Measurements from ENCODE around the gene SSH3.

Gene SSH3

DNA sequence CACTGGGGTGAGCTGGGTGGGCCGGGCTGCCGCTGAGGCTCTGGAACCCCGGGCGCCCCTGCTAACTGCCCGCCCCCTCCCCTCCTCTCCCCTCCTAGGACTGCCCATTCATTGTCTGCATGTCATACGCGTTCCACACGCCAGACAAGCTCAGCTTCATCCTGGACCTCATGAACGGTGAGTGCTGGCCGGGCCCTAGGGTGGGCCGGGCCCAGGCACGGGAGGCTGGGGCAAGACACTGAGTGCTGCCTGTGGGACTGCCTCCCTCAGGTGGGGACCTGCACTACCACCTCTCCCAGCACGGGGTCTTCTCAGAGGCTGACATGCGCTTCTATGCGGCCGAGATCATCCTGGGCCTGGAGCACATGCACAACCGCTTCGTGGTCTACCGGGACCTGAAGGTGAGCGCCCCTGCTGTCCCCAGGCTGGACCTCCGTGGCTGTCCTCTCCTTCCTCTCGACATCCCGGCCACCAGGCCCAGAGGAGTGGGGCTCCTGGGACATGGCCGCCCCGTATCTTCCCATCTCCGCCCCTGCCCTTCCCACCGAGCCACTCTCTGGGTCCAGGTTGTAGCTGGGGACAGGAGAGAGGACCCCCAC, 21.7 kb upstream of the SSH3 start:
- DNase-seq: no peak

DNA sequence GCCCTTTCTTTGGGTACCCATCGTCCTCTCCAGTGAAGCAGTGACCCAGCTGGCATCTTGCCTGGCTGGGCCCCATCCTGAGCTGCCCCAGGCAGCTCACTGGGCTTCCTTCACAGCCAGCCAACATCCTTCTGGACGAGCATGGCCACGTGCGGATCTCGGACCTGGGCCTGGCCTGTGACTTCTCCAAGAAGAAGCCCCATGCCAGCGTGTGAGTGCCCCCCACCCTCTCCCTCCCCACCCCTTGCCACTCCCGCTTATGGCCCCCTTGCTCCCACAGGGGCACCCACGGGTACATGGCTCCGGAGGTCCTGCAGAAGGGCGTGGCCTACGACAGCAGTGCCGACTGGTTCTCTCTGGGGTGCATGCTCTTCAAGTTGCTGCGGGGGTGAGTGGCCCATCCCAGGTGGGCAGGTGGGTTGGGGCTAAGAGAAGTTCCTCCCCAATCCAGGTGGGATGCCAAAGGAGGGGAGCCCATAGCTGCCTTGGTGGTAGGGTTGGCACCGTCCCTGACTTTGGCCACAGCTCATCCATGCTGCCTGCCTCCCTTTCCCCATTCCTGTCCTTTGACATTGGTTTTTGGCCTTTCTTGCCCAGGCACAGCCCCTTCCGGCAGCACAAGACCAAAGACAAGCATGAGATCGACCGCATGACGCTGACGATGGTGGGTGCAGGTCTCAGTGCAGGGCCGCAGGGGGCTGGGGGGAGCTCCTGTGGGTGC, 21.0 kb upstream of the SSH3 start:
- no peak for DNase-seq

DNA sequence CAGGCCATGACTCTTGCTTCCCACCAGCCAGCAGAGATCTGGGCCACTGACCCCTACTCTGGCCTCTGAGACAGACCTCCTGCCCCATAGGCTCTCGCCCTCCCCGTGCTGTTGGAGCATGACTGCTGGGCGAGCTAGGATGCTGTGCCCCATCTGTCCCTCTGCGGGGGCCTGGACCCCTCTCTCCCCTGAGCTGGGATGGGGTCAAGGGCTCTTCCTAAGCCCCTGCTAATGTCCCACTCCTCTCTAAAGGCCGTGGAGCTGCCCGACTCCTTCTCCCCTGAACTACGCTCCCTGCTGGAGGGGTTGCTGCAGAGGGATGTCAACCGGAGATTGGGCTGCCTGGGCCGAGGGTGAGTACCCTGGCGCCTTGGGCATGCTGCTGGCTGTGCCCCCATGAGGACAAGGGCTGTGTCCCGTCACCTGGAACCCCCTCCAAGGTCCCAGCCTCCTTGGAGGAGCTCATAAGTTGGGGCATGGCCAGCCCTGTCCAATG, 20.4 kb upstream of the SSH3 start:
- DNase-seq: no peak

DNA sequence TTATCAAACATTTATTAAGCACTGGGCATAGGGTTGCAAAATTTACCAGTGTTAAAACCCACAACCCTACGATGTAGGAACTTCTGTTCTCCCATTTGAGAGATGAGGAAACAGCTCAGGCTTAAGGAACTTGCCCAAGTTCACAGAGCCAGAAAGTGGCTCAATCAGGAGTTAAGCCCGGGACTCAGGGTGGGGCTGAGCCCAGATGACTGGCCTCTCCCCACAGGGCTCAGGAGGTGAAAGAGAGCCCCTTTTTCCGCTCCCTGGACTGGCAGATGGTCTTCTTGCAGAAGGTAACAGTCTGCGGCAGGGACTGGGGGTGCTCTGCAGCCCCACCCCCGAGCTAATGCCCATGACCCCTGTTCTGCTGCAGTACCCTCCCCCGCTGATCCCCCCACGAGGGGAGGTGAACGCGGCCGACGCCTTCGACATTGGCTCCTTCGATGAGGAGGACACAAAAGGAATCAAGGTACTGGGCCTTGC, 19.8 kb upstream of the SSH3 start:
- DNase-seq: no peak

DNA sequence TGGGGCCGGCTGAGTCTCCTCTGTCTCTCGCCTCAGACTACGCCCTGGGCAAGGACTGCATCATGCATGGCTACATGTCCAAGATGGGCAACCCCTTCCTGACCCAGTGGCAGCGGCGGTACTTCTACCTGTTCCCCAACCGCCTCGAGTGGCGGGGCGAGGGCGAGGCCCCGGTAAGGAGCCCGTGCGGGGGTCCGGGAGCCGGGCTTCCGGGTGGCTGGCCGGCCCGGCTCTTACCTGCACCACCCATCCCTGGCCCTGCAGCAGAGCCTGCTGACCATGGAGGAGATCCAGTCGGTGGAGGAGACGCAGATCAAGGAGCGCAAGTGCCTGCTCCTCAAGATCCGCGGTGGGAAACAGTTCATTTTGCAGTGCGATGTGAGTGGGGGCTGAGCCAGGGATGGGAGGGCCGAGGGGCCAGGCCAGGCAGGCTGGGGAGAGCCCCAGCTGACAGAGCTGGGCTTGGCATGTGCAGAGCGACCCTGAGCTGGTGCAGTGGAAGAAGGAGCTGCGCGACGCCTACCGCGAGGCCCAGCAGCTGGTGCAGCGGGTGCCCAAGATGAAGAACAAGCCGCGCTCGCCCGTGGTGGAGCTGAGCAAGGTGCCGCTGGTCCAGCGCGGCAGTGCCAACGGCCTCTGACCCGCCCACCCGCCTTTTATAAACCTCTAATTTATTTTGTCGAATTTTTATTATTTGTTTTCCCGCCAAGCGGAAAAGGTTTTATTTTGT, 18.4 kb upstream of the SSH3 start:
- no peak for DNase-seq

DNA sequence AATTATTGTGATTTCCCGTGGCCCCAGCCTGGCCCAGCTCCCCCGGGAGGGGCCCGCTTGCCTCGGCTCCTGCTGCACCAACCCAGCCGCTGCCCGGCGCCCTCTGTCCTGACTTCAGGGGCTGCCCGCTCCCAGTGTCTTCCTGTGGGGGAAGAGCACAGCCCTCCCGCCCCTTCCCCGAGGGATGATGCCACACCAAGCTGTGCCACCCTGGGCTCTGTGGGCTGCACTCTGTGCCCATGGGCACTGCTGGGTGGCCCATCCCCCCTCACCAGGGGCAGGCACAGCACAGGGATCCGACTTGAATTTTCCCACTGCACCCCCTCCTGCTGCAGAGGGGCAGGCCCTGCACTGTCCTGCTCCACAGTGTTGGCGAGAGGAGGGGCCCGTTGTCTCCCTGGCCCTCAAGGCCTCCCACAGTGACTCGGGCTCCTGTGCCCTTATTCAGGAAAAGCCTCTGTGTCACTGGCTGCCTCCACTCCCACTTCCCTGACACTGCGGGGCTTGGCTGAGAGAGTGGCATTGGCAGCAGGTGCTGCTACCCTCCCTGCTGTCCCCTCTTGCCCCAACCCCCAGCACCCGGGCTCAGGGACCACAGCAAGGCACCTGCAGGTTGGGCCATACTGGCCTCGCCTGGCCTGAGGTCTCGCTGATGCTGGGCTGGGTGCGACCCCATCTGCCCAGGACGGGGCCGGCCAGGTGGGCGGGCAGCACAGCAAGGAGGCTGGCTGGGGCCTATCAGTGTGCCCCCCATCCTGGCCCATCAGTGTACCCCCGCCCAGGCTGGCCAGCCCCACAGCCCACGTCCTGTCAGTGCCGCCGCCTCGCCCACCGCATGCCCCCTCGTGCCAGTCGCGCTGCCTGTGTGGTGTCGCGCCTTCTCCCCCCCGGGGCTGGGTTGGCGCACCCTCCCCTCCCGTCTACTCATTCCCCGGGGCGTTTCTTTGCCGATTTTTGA, 17.5 kb upstream of the SSH3 start:
- no peak for DNase-seq

DNA sequence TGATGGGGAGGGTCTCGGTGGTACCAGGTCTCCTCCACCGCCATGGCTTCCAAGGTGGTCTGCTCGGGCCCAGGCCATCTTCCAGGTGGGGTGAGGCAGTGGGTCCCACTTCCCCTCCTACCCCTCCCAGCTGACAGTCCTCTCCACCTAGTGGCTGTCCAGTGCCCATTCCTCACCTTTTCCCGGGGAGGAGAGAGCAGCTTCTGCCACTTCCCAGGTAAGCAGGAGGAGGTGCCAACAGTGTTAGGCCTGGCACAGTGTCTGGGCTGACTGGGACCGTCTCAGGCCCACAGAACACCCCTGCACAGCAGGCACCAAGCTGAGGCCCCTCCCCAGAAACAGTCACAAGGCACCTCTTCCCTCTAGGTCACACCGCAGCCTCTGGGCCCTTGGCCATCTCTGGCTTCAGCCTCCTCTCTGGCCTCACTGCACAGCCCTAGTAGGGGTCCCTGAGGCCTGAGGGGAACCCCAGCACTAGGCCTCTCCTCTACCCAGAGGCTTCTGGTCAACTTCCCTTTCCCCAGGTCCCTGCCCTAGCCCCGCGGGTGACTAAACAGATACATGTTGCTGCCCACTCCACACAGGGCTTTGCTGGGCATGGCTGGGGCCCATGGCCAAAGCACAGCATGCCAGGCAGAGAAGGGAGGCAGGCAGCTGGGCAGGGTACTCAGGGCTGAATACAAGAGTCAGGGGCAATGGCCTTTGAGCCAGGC, 16.6 kb upstream of the SSH3 start:
- no peak for DNase-seq

DNA sequence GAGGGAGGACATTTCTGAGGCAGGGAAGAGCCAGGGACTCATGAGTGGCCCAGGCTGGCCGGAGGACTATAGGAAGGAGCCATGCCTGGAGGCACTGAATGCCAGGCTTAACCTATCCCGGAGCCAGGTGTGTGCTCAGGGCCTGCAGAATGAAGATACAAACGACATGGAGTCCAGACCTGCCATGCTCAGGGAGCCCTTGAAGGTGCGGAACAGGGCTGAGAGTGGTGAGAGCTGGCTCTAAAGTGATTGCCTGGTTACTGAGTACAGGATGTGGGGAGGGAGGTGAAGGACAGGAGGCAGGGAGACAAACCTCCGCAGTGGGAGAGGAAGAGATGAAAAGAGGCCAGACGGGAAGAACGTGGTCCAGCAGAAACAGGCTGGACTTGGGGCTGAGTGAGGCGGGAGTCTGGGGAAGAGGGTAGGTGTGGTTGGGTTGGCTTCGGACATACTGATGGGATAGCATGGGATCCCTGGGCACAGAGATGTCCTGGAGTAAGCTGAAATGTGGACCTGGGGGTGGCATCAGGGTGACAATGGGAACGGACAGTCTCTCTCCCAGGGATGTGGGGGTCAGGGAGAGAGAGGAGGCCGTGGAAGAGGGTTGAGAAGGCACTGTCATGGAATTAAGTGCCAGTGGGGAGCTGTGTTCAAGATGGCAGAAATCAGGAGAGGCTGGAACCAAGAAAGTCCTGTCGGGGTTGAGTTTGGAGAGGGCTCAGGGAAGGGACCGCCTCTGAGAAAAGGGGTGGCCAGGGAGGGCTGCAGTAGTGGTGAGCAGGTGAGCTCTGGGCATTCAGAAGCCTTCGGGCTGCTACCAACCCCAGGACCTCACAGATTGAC, 15.8 kb upstream of the SSH3 start:
- DNase-seq: no peak

DNA sequence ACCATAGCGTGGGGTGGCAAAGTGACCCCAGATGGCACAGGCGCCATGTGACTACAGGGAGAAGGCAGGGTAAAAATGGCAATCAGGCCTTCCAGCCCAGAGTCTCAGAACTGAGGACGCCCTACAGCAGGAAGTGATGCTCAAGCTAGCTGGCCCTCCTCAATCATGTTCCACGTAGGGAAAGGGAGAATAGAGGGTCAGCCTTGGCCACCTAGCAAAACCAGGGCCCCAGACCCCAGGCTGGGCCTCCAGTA, 15.2 kb upstream of the SSH3 start:
- DNase-seq: no peak

DNA sequence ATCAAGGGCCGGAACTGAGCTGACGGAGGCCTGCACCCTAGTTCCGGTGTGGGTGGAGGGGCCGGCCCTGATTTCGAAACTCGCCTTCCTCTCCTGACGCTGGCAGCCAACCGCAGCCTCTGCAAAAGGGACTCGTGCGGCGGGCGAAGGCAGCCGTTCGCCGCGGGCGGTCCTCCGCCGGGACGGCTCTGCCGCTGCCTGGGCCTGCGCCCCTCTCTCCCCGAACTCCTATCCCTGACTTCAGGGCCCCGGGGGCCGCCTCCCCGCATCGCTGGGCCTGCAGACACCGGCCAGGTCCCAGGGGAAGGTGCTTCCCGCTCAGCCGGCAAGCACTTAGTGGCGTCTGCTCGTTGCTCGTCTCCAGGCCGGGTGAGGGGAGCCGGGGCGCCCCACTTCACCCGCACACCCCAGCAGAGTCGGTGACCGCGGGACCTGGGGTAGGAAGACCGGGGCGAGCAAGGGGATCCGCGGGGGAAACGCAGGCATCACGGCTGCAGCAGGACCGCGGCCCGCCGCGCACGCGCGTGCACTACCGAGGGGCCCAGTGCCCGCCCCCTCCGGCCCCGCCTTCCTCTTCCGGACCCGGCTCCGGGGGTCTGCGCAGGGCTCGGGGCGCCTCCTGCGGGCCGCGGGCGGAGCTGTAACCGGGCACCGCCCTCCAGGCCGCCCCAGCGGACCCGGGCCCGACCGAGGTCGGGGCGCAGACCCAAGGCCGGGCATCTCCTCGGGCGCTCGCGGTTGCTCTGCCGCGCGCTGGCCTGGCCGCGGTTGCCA, 14.7 kb upstream of the SSH3 start:
- peak; percentile 62 to 81 for DNase-seq

DNA sequence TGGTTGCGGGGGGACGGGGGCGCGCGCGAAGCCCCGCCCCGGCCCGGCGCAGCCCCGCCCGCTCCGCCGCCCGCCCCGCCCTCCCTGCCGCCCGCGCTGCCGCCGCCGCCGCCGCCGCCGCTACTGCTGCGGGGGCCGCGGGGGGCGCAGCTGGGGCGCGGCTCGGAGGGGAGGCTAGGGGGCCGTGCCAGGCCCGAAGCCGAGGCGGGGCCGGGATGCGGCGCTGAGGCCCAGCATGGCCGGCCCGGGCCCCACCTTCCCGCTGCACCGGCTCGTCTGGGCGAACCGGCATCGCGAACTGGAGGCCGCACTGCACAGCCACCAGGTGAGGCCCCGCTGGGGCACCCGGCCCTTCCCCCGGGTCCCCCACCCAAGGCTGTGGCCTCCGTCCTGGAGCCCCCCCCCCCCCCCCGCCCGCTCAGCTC, 14.1 kb upstream of the SSH3 start, which contains the start of gene ANKRD13D:
Gene ANKRD13D (plus strand): TSS at position 78 of the 425 bp plus-strand sequence. CDS start 158 bp downstream, at position 236.
- DNase-seq: no peak

DNA sequence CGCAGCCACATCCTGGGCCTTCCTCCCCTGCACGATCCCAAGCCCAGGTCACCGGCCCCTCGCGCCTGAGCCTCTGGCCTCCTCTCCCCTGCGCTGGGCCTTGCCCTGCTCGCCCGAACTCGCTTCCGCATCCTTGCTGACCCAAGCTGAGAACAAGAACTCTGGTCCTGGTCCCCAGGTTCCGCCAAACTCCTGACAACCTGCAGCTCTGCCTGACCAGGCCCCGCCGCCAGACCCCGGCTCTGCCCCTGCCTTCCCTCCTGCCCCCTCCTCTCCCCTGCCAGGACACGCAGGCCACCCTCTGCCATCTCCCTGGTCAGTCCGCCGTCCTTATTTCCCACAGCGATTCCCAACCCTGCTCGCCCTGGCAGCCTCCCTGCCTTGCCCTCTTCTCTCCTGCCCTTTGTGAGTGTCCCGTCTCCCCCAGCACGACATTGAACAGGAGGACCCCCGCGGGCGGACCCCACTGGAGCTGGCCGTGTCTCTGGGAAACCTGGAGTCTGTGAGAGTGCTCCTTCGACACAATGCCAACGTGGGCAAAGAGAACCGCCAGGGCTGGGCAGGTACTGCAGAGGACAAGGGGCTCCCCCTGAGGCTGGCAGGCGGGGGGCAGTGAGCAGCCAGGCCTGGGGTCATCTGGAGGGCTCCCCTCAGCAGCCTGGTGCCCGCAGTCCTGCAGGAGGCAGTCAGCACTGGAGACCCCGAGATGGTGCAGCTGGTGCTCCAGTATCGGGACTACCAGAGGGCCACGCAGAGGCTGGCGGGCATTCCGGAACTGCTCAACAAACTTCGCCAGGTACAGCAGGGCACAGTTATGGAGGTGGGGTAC, 13.5 kb upstream of the SSH3 start:
- DNase-seq: no peak

DNA sequence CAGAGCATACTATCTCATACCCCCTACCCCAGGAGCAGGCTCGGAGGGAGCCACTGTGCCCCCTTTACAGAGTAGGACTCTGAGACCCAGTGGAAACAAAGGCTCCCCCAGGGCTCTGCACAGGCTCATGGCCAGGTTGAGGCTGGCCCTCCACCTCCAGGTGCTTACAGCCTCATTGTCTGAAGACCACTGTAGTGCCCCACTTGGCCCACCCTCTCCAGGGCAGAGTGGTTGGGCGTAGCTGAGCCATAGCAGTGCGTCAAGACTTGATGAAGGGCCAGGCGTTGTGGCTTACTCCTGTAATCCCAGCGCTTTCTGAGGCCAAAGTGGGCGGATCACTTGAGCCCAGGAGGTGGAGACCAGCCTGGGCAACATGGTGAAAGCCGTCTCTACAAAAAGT, 12.5 kb upstream of the SSH3 start:
- DNase-seq: no peak

DNA sequence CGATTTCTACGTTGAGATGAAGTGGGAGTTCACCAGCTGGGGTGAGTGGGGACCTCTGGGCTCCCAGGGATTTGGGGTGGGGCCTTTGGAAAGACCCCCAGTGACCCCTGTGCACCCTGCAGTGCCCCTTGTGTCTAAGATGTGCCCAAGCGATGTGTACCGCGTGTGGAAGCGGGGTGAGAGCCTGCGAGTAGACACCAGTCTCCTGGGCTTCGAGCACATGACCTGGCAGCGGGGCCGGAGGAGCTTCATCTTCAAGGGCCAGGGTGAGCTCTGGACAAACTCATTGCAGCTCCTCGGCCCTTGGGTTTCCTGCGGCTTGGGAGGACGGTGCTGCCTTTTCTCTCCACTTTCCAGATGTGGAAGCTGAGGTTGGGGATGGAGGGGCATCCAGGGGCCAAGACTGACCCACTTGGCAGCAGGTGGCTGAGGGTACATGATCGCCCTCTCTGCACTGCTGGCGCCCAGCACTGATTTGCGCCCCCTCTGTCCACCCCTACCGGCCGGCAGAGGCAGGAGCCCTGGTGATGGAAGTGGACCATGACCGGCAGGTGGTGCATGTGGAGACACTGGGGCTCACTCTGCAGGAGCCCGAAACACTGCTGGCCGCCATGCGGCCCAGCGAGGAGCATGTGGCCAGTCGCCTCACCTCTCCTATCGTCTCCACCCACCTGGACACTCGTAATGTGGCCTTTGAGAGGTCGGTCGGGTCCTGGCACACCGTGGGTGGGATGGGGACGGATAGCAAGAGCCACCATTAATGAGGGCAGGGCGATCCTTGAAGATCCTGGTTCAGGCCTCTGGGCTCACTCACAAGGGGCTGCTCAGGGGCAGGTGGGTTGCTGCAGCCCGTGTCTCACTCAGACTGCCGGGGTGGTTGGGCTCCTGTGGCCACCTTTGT, 11.6 kb upstream of the SSH3 start:
- DNase-seq: no peak

DNA sequence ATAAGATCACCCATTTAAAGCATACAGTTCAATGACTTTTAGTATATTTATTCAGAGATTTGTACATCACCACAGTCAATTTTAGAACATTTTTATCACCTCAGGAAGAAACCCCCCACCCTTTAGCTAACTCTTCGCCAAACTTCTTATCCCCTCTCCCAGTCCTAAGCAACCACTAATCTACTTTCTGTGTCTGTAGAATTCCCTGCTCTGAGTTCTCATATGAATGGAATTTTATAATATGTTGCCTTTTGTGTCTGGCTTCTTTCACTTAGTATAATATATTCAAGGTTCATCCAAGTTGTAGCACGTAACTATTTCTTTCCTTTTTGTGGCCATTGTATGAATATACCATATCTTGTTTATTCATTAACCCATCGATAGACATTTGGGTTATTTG, 10.7 kb upstream of the SSH3 start:
- no peak for DNase-seq

DNA sequence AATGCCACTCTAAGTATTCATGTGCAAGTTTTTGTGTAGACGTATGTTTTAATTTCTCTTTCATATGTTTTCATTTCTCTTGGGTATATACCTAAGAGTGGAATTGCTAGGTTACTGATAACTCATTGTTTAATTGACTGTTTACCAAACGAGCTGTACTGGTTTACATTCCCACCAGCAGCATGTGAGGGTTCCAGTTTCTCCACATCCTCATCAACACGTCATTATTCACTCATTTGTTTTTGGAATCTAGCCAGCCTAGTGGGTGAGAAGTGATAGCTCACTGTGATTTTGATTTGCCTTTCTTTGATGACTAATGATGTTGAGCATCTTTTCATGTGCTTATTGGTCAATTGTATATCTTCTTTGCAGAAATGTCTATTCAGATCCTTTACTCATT, 10.2 kb upstream of the SSH3 start:
- DNase-seq: no peak

DNA sequence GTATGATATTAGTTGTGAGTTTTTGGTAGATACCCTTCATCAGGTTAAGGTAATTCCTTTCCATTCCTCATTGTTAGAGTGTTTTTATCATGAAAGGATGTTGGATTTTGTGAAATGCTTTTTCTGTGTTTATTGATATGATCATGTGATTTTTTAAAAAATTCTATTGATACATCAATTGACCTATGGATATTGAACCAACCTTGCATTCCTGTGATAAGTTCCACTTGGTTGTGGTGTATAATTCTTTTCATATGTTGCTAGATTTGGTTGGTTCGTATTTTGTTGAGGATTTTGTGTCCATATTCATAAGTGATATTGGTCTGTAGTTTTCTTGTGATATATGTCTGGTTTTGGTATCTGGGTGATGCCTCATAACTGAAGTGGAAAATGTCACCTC, 7.5 kb upstream of the SSH3 start:
- no peak for DNase-seq

DNA sequence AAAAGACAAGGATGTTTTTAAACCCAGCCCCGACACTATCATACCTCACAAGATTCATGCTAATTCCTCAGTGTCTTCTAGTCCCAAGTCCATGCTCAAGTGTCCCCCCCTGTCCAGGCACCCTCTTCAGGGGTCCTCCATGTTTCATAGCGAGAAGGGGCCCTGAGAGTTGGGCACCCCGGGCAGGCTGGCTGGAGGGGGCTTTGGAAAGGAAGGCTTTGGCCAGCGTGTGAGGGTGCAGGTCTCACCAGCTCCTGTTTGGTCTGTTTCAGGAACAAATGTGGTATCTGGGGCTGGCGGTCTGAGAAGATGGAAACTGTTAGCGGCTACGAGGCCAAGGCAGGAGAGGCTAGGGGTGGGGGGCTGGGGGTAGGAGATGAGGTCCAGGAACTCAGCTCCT, 4.5 kb upstream of the SSH3 start:
- no peak for DNase-seq
